G401.6 (cell line): ENCODE measurements around the gene CPB1.
"Not testable (repeated sequence)": the region's sequence is repeated elsewhere in the genome, so short reads cannot be mapped to it uniquely, and the experiment has no call there.

ENCODE experiments used
- FAIRE-seq: peaks from 2 replicates; lab custom pipeline; 2012; peaks lifted over from hg19 to GRCh38; lab: Jason Lieb, UNC

CPB1 gene

GRCh38 chr3:148827585-148827984, at the start of gene CPB1:
Gene CPB1, plus strand, starts transcription at chr3:148827811. Its CDS starts 13 bp downstream, at chr3:148827824.
- no peak for FAIRE-seq

- no peak for FAIRE-seq
These were observed 48.7 kb upstream of the CPB1 start for GRCh38 chr3:148778926-148779325.

GRCh38 chr3:148785026-148785425, 42.6 kb upstream of the CPB1 start:
- not testable (repeated sequence) for FAIRE-seq

- not testable (repeated sequence) for FAIRE-seq
These were observed 41.5 kb upstream of the CPB1 start for GRCh38 chr3:148786159-148786558.

- no peak for FAIRE-seq
These were observed 38.5 kb upstream of the CPB1 start for GRCh38 chr3:148789146-148789545.

- FAIRE-seq = no peak
These were observed 37.7 kb upstream of the CPB1 start for GRCh38 chr3:148789906-148790305.

- no peak for FAIRE-seq
These were observed 37.2 kb upstream of the CPB1 start for GRCh38 chr3:148790370-148790769.

- FAIRE-seq = no peak
These were observed 36.5 kb upstream of the CPB1 start for GRCh38 chr3:148790851-148791735.

- FAIRE-seq = no peak
These were observed 35.7 kb upstream of the CPB1 start for GRCh38 chr3:148791920-148792319.

- FAIRE-seq = no peak
These were observed 35.1 kb upstream of the CPB1 start for GRCh38 chr3:148792516-148792915.

GRCh38 chr3:148796799-148797198, 30.8 kb upstream of the CPB1 start:
- FAIRE-seq = no peak

- FAIRE-seq = no peak
These were observed 29.8 kb upstream of the CPB1 start for GRCh38 chr3:148797795-148798194.

GRCh38 chr3:148800414-148800813, 27.2 kb upstream of the CPB1 start:
- FAIRE-seq = no peak

- FAIRE-seq = no peak
These were observed 17.8 kb upstream of the CPB1 start for GRCh38 chr3:148809835-148810234.

GRCh38 chr3:148815316-148816110, 12.1 kb upstream of the CPB1 start:
- FAIRE-seq = no peak

- FAIRE-seq = no peak
These were observed 11.2 kb upstream of the CPB1 start for GRCh38 chr3:148816427-148816826.

- no peak for FAIRE-seq
These were observed 10.6 kb upstream of the CPB1 start for GRCh38 chr3:148816981-148817525.

- no peak for FAIRE-seq
These were observed 7.0 kb upstream of the CPB1 start for GRCh38 chr3:148820361-148821245.

- FAIRE-seq = no peak
These were observed 4.6 kb upstream of the CPB1 start for GRCh38 chr3:148823026-148823425.

GRCh38 chr3:148825476-148825875, 2.1 kb upstream of the CPB1 start:
- FAIRE-seq = no peak

GRCh38 chr3:148828136-148828690, 602 bp downstream of the CPB1 start:
- FAIRE-seq = no peak

- no peak for FAIRE-seq
These were observed 2.3 kb downstream of the CPB1 start for GRCh38 chr3:148829926-148830325.
